GM15510 (cell line): Measurements from ENCODE around the gene SOD3.

Source experiments
- POLR2A ChIP-seq: IDR thresholded peaks from 3 replicates; pipeline ENCODE4 v1.6.1; 2011; ENCODE audit warnings: borderline replicate concordance; ENCODE audit not compliant: insufficient read length; ENCODE audit errors: extremely low read depth

The SOD3 gene

DNA sequence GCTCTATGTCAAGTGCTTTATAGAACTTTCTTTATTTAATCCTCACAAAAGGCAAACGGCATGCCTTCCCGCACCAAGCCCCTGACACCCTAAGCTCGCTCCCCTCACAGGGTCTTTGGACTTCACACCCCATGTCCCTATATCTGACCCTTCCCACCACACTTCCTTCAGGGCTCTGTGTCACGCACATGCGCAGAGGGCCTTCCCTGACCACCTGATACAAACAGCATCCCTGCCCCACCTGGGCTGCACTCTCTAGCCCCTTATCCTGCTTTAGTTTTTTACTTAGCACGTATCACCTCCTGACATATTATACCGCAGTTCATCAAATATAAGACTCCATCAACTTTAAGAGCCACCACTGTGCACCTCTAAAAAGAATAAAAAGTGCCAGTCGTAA is 49.8 kb downstream of the SOD3 start:
- no peak for TF ChIP-seq POLR2A

DNA sequence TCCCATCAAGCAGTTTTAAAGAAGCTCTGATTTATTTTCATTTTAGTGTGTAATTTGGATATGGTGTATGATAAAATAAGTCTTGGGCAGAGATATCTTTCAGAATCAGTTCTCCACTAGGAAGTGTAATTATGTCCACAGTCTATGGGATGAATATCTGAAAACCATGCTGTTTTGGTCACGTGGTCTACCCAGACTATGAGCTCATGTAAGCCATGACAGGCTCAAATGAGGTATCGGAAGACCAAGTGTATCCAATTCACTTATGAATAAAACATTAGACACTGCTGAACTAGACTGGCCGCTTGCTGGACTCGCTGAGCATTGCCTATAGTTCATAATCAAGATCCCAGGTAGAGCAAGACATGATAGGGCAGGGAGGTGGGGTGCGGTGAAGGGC is 50.5 kb downstream of the SOD3 start:
- TF ChIP-seq POLR2A: no peak

- no peak for TF ChIP-seq POLR2A
These were observed 51.3 kb downstream of the SOD3 start for GRCh38 chr4:24846716-24847115.

DNA sequence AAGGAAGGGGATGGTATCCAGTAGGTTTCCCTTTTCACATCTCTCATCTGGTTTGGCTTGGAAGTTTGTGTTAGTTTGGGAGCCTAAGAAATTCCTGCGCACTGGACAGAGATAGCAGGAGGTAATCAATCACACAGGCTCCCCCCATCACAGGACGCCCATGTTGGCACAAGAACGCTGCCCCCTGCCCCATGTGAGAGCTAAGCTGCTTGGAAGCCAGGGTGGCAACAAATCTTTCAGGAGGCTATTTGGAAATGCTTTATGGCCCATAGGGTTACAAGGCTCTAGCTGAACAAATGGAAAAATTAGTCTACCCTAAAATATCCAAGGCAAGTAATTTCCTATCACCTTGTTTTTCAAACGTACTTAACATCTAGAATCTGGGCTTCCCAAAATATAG is 54.0 kb downstream of the SOD3 start:
- TF ChIP-seq POLR2A: no peak

GRCh38 chr4:24849756-24850155 is 54.4 kb downstream of the SOD3 start:
- no peak for TF ChIP-seq POLR2A
